GM19328 (cell line): ENCODE results near the gene EPHA3.

ENCODE experiments used
- ATAC-seq: cut with Tn5 transposase; IDR thresholded peaks from one replicate; pipeline ENCODE4 v1.9.1; 2021; ENCODE audit warnings: mild to moderate bottlenecking, moderate library complexity; ENCODE audit not compliant: unreplicated experiment

Gene EPHA3

GRCh38 chr3:89107461-89108290 is at the start of gene EPHA3:
EPHA3 (plus strand) TSS chr3:89107621; CDS start chr3:89107749, 128 bp downstream.
- ATAC-seq: peak; percentile 98

- ATAC-seq: no peak
These were observed 49.0 kb upstream of the EPHA3 start for GRCh38 chr3:89058371-89058770.

- no peak for ATAC-seq
These were observed 48.1 kb upstream of the EPHA3 start for GRCh38 chr3:89059211-89059925.

- ATAC-seq: no peak
These were observed 46.2 kb upstream of the EPHA3 start for GRCh38 chr3:89061259-89061658.

- ATAC-seq: no peak
These were observed 39.7 kb upstream of the EPHA3 start for GRCh38 chr3:89067736-89068135.

GRCh38 chr3:89072642-89073041 is 34.8 kb upstream of the EPHA3 start:
- no peak for ATAC-seq

- ATAC-seq: no peak
These were observed 27.5 kb upstream of the EPHA3 start for GRCh38 chr3:89079944-89080343.

GRCh38 chr3:89087851-89088250 is 19.6 kb upstream of the EPHA3 start:
- no peak for ATAC-seq

GRCh38 chr3:89098173-89098572 is 9.2 kb upstream of the EPHA3 start:
- ATAC-seq: no peak

GRCh38 chr3:89098964-89099585 is 8.3 kb upstream of the EPHA3 start:
- ATAC-seq: peak; percentile 92

- no peak for ATAC-seq
These were observed 6.2 kb upstream of the EPHA3 start for GRCh38 chr3:89101251-89101650.

- no peak for ATAC-seq
These were observed 5.5 kb upstream of the EPHA3 start for GRCh38 chr3:89101921-89102320.

GRCh38 chr3:89104499-89104898 is 2.9 kb upstream of the EPHA3 start:
- ATAC-seq: no peak

- no peak for ATAC-seq
These were observed 1.9 kb upstream of the EPHA3 start for GRCh38 chr3:89105503-89105902.

- ATAC-seq: no peak
These were observed 800 bp downstream of the EPHA3 start for GRCh38 chr3:89108291-89108550.

GRCh38 chr3:89113344-89113743 is 5.9 kb downstream of the EPHA3 start:
- no peak for ATAC-seq

GRCh38 chr3:89113893-89114840 is 6.7 kb downstream of the EPHA3 start:
- ATAC-seq: peak; percentile 73

- ATAC-seq: no peak
These were observed 7.4 kb downstream of the EPHA3 start for GRCh38 chr3:89114841-89115223.

GRCh38 chr3:89116476-89116875 is 9.1 kb downstream of the EPHA3 start:
- no peak for ATAC-seq

- ATAC-seq: no peak
These were observed 30.6 kb downstream of the EPHA3 start for GRCh38 chr3:89138048-89138447.

GRCh38 chr3:89139870-89140269 is 32.4 kb downstream of the EPHA3 start:
- no peak for ATAC-seq
